HG02970 (cell line): ENCODE measurements around the gene ATP9B.
"Not testable (repeated sequence)": the region's sequence is repeated elsewhere in the genome, so short reads cannot be mapped to it uniquely, and the experiment has no call there.

ENCODE experiments used
- ATAC-seq: cut with Tn5 transposase; IDR thresholded peaks from one replicate; pipeline ENCODE4 v1.9.1; 2021; ENCODE audit warnings: mild to moderate bottlenecking, moderate library complexity, moderate number of reproducible peaks; ENCODE audit not compliant: unreplicated experiment, low FRiP score

Gene ATP9B

DNA sequence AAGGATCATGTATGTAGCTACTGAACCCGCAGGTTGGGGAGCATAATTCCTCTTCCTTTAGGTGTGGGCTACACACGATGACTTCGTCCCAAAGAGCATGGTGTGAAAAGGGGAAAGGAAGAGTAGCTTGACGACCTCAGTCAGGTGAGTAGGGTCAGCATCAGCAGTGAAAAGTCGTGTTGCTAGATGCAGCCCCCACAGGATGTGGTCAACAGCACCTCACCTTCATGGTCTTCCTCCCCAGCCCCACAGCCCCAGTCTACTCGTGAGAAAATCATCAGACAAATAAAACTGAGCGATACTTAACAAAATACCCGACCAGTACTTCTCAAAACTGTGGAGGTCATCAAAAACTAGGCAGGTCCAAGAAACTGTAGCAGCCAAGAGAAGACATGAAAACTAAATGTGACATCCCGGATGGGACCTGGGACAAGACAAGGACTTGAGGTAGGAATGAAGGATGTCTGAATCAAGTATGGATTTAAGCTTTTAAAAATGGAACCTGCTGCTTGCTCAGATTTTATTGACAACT is 249.0 kb downstream of the ATP9B start:
- no peak for ATAC-seq

DNA sequence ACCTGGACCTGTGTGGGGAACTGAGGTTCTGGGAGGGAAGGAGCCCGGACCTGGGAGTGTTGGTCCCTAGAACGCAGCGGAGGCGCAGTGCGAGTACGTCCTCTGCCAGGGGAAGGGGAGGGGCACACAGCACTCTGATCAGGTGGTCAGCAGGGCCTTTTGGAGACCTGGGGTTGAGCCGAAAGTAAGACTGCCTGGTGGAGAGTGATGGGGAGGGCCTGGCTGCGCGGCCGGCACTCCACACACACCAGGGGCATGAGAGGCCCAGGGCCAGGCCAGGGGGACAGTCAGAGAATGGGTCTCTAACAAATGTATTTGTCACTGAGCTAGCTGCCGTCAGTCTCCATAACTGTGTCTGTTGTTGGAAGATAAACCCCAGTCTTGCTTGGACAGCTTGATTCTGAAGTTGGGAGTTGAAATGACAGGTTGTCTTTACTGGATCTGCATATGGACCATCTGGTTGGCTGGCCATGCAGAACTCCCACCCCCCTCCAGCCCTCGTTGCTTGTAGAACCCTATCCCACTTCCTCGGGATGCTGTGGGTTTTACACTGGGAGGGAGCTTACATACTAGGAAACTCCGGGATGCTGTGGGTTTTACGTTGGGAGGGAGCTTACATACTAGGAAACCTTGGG is 251.1 kb downstream of the ATP9B start:
- ATAC-seq = no peak

DNA sequence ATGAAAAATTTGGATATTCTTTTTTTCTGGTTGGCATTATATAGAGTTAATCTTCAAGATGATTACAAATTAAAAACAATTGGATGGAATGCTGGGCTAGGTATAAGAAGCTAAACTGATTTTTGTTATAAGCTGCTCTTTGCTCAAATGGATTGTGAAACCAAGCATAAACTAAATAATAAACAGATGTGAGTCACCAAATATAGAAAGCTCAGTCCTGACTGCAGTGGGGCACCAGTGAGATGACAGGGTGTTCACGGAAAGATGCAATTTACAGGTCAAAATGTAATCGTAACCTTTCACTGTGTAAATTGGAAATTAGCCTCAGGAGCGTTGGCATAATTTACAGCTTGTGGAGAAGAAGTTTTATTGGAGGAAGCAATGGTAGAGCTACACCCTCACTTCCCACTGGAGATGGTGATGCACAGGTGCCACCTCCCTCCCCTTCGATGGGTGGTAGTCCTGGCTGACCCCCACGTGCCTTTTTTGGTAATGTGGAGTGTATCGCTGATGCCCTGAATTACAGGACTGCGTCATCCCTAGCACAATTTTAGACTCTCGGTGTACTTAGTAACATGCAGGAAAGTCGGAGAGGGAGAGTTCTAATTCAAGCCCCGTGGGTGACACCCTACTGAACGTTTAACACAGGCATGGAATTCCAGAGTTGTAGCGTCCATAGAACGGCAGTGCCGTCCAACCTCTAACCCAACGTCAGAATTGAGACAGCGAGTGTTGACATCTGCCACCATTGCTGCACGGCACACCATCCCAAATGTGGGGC is 252.6 kb downstream of the ATP9B start:
- ATAC-seq = no peak

DNA sequence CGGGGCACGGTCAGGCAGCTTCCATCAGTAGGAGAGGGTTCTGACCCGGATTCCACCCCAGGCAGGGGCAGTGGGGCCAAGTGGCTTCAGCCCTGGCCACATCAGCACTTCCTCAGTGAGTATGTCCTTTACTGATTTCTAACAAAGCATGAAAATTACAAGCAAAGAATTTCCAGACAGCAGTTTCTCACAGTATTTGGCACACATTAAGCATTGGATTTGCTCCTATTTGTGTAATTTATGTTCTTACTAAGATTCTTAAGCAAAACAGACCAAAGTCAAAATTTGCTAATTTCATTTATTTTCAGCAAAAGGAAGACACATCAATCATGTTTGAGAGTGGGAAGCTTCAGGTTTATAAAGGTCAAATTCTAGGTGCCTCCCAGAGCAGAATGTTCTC is 253.2 kb downstream of the ATP9B start:
- no peak for ATAC-seq

DNA sequence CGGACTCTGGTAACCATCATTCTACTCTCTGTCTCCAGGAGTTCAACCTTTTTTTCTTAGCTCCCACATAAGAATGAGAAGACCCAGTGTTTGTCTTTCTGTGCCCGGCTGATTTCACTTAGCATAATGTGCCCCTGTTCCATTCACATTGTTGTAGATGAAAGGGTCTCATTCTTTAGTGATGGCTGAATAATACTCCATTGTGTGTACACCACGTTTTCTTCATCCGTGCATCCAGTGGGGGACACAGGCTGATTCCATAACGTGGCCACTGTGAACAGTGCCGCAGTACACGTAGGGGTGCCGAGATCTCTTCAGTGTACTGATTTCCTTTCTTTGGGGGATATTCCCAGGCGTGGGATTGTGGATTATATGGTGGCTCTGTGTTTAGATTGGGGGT is 254.3 kb downstream of the ATP9B start:
- no peak for ATAC-seq

DNA sequence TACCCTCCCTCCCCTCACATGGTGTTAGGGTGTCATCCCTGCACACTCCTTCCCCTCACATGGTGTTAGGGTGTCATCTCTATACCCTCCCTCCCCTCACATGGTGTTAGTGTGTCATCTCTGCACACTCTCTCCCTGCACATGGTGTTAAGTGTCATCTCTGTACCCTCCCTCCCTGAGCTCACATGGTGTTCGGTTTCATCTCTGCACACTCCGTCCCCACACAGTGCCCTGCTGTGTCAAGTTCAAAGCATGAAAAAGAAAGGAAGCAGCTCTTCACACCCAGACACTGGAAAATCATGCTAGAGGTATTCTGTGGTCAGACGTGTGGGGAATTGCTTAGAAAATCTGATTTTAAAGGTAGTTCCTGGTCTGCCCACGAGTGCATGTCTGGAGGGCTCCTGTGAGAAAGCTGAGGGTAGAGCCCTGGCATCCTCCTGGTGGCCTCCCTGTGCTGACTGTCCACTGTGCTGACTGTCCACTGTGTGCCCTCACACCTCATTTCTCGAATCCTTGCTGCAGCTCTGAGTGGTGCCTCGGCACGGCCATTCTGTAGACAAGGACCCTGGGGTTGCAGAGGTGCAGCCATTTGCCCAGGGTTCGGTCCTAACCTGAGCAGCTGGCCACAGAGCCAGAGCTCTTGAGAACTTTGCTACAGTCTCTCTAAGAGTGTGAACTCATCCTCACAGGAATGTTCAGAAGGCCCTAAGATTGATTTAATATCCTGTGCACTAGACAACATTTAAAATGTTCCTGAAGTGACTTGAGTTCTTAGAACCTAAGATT is 257.4 kb downstream of the ATP9B start:
- ATAC-seq = no peak

DNA sequence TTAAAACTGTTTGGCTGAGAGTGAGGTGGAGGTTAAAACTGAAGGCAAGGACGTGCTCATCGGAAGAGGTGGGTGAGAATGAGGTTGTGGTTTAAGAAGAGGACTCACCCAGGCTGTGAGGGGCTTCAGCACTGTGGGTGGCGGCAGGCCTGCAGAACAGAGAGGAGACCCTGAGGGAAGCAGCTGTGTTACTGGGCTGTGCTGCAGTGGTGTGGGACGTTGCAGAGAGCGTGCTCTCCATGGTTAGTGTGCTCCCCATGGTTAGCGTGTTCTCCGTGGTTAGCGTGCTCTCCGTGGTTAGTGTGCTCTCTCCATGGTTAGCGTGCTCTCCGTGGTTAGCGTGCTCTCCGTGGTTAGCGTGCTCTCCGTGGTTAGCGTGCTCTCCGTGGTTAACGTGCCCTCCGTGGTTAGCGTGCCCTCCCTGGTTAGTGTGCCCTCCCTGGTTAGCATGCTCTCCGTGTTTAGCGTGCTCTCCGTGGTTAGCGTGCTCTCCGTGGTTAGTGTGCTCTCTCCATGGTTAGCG is 258.1 kb downstream of the ATP9B start:
- ATAC-seq = no peak

DNA sequence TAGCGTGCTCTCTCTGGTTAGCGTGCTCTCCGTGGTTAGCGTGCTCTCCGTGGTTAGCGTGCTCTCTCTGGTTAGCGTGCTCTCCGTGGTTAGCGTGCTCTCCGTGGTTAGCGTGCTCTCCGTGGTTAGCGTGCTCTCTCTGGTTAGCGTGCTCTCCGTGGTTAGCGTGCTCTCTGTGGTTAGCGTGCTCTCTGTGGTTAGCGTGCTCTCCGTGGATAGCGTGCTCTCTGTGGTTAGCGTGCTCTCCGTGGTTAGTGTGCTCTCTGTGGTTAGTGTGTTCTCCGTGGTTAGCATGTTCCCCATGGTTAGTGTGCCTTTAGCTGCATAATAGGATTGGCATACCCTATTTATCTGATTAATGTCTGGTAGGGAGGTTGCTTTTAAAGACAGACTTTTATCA is 258.7 kb downstream of the ATP9B start:
- ATAC-seq = not testable (repeated sequence)

DNA sequence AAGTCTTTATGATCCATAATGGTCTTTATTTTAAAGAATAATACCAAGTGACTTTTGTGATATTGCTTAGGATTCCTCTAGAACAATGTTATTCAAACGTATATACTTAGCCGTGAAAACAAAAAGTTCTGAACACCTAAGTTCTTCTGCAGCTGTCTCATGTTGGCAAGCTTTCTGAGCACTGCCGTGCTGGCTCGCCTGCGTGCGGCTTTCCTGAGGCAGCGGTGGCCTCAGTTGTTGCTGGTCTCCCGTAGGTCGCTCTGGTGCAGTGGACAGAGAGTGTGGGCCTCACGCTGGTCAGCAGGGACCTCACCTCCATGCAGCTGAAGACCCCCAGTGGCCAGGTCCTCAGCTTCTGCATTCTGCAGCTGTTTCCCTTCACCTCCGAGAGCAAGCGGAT is 259.7 kb downstream of the ATP9B start:
- no peak for ATAC-seq

DNA sequence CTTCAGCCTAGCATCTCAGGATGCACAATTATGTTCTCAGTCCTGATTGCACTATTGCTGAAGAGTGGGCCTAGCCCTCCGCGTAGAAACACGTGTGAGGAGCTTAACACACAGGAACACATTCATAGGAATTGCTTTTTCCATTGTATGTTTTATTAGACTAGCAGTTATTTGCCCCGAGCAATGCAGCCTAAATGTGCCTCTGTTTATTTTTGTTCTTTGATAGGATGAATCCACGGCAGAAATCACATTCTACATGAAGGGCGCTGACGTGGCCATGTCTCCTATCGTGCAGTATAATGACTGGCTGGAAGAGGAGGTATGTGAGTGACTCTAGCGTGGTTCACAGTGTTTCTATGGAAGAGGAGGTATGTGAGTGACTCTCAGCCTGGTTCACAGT is 260.6 kb downstream of the ATP9B start:
- ATAC-seq = no peak

DNA sequence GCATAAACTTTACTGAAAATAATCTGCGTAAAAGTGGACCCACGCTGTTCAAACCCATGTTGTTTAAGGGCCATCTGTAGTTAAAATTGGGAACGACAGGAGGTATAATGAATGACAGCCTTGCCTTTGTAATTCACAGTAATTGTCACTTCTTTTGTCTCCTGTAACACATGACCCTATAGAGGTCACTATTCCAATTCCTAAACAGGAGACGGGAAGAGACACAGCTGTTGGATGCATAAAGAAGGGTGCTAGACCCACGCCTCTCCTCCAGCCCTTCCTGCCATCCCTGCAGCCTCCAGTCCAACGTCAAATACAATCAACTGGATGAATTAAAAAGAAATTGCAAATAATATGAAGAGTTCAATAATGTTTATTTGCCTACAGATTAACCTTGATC is 263.5 kb downstream of the ATP9B start:
- ATAC-seq = no peak

DNA sequence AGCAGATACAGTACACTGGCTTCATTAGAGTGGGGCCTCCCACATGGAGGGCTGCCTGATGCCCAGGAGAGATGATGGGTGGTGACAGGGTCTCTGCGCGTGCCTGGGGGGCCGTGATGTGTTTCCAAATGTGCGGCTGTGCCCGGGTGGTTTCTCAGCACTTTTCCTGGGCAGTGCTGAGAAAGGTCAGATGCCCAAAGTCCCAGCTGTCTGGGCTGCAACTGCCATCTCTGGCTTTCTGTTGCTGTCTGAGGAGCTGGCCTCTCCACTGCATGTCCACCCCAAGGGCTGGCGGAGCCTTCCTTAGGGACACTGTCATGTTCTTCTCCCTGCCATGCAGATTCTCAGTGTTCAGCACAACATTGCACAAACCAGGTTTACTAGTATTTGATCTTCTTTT is 263.9 kb downstream of the ATP9B start:
- ATAC-seq = no peak

DNA sequence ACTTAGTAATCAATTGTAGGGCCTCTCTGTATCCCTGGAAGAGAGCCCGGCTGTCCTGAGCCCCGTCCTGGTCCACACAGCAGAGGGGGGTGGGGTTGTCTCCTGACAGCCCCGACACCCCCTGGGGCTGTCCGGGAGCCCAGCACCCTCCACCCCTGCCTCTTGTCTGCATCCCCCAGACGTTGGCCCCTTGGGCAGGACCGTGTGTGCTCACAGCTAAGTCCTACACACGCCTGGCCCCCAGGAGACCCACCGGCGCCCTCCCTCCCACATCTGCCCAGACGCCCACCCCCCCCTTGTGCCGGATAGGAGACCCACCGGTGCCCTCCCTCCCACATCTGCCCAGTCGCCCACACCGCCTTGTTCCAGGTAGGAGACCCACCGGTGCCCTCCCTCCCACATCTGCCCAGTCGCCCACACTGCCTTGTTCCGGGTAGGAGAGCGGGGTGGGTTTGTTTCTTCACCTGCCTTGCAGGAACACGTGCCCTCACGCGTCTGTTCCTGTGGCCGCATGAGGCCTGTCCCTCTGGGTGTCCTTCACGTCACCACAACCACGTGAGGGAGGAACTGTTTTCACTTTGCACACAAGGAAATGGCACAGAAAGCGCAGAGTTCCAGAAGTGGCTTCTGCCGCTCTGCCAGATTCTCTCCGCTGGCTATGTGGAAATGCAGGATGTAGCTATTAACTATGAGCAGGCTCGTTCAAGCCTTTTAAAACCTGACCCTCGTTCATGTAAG is 265.5 kb downstream of the ATP9B start:
- ATAC-seq = no peak

DNA sequence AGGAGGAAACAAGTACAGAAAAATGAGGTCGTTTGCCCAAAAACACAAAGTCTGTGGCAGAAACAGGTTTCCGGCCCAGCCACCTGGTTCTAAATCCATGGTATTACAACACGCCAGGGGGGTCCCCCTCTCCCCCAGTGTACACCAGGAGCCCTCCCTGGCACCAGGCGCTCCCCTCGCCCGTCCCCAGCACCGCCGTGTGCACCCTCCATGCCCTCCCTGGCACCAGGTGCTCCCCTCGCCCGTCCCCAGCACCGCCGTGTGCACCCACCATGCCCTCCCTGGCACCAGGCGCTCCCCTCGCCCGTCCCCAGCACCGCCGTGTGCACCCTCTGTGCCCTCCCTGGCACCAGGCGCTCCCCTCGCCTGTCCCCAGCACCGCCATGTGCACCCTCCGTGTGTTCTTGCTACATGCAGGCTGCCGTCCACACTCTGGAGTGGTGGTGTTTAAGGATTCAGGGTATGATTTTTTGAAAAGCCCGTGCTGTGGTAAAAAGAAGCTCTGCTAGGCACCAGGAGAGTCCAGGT is 266.7 kb downstream of the ATP9B start:
- no peak for ATAC-seq

DNA sequence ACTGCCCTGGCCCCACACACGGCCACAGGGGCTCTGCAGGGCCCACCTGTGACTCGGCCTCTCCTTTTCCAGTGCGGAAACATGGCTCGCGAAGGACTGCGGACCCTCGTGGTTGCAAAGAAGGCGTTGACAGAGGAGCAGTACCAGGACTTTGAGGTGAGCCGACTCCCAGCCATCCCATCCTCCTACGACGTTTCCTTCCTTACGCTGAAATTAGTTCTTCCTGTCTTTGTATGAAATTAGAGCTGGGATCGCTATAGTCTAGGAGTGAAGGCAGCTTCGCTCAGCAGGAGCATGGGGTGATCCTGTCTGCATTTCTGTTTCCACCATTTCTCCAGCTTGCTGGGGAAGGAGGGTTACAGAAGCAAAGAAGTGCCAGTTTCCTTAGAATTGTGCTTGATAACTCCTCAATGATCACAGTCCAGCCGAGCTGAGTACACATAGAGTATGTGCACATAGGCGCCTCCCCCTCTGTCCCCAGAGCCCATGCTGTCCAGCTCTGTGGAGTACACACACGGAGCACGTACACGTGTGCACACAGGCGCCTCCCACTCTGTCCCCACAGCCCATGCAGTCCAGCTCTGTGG is 267.5 kb downstream of the ATP9B start:
- no peak for ATAC-seq

DNA sequence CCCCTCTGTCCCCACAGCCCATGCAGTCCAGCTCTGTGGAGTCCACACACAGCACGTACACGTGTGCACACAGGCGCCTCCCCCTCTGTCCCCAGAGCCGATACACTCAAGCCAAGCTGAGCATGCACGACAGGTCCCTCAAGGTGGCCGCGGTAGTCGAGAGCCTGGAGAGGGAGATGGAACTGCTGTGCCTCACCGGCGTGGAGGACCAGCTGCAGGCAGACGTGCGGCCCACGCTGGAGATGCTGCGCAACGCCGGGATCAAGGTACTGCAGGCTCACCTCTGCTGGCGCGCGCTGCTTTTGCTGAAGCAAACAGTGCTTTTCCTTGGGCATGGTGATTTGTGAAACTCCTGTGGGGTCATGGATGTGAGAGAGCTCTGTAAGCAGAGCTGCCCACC is 268.0 kb downstream of the ATP9B start:
- ATAC-seq = no peak

DNA sequence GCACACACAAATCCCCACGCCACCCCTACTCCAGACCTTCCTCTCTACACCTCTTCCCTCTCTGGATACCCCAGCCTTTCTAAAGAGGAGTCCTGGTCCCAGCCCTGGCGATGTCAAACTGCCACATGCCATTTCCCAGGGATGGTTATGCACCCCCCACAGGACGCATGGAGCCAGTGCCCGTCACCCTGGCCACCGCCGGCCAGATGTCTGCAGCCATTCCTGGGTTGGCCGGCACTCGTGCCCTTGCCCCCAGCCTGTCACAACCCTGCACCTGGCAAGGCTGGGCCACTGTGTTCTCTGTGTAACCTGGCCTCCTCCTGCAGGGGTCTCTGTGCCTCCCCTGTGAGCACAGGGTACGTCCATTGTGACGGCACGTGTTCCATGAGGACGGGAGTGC is 268.4 kb downstream of the ATP9B start:
- no peak for ATAC-seq

DNA sequence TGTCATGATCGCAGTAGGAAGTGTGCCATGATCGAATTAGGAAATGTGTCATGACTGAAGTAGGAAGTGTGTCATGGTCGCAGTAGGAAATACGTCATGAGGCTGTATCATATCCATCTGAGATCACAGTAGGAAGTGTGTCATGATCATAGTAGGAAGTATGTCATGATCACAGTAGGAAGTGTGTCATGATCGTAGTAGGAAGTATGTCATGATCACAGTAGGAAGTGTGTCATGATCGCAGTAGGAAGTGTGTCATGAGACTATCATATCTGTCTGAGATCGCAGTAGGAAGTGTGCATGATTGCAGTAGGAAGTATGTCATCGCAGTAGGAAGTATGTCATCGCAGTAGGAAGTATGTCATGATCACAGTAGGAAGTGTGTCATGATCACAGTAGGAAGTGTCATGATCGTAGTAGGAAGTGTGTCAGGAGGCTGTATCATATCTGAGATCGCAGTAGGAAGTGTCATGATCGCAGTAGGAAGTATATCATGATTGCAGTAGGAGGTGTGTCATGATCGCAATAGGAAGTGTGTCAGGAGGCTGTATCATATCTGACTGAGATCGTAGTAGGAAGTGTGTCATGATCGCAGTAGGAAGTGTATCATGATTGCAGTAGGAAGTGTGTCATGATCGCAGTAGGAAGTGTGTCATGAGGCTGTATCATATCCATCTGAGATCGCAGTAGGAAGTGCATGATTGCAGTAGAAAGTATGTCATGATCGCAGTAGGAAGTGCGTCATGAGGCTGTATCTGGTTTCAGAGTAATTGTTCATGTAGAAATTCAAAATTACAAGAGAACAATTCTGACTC is 270.1 kb downstream of the ATP9B start:
- no peak for ATAC-seq
